ACC112 (cell line): ENCODE measurements around the gene CCT3.

ENCODE experiments used
- H2AFZ ChIP-seq: fragments of 200-600 bp; sonication (generic); one replicate; pipeline ENCODE4 v1.6.0; 2017; ENCODE audit warnings: antibody characterized with exemption, low read length; ENCODE audit not compliant: unreplicated experiment
- H3K27ac ChIP-seq: fragments of 200-600 bp; sonication (generic); 2 replicates; pipeline ENCODE4 v1.5.1; 2014; ENCODE audit warnings: low read depth, mild to moderate bottlenecking, antibody characterized with exemption, low read length, moderate library complexity
- H3K27me3 ChIP-seq: fragments of 200-600 bp; sonication (generic); 2 replicates; pipeline ENCODE4 v1.6.1; 2014; ENCODE audit warnings: mild to moderate bottlenecking, antibody characterized with exemption, low read length, moderate library complexity, mixed read lengths; ENCODE audit not compliant: insufficient read depth
- H3K36me3 ChIP-seq: fragments of 200-600 bp; sonication (generic); 2 replicates; pipeline ENCODE4 v1.6.1; 2016; ENCODE audit warnings: mild to moderate bottlenecking, antibody characterized with exemption, low read length, moderate library complexity, mixed read lengths; ENCODE audit not compliant: insufficient read depth
- H3K4me1 ChIP-seq: fragments of 200-600 bp; sonication (generic); one replicate; pipeline ENCODE4 v1.6.1; 2016; ENCODE audit warnings: low read length, mixed read lengths; ENCODE audit not compliant: insufficient read depth, unreplicated experiment, control insufficient read depth
- H3K4me3 ChIP-seq: fragments of 200-600 bp; sonication (generic); 2 replicates; pipeline ENCODE4 v1.5.1; 2014; ENCODE audit warnings: mild to moderate bottlenecking, low read depth, low read length
- H3K79me2 ChIP-seq: fragments of 200-600 bp; sonication (generic); one replicate; pipeline ENCODE4 v1.6.0; 2016; ENCODE audit warnings: low read length; ENCODE audit not compliant: control insufficient read depth, unreplicated experiment, insufficient read depth

Gene CCT3

DNA sequence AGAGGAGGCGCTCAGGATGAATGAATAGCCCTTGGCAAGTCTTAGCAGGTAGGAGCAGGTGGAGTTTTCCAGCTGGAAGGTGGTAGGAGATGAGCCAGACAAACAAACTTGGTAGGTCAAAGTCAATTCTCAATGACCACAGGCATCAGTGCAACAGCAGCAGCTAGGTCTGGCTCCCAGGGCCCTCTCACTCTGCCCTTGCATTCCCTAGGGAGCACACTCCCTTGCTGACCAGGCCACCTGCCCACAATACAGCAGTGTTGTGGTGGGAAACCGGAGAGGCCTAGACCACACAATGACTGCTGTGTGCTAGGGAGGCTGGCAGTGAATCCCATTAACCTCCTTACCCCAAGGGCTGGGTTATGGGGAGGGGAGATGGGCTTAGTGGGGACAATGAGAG lies 77.2 kb downstream of the CCT3 start:
- Histone ChIP-seq H3K79me2 (peaks cover 2% of the 10 kb centered on the region), H3K27ac (no peak overlapping the region), H3K36me3 (peaks cover 46% of the 10 kb centered on the region), H3K4me3 (no peak overlapping the region), H2AFZ (no peak overlapping the region), H3K4me1 (peaks cover 18% of the 10 kb centered on the region), H3K27me3 (no peaks in the 10 kb centered on the region)

- H3K79me2 ChIP-seq: peaks cover 2% of the 10 kb centered on the region
- H3K4me3 ChIP-seq: no peak overlapping the region
- H3K27me3 ChIP-seq: no peaks in the 10 kb centered on the region
- no peak overlapping the region for H3K27ac ChIP-seq
- H2AFZ ChIP-seq: no peak overlapping the region
- H3K36me3 ChIP-seq: peaks cover 43% of the 10 kb centered on the region
- H3K4me1 ChIP-seq: peaks cover 18% of the 10 kb centered on the region
Measured at GRCh38 chr1:156259805-156260204, 78.3 kb downstream of the CCT3 start.
